ENCODE data around the gene DEFB123. TPM values are rescaled to one million over a fixed set of nuclear protein-coding genes. Genes with fewer than 3 reads are reported as not detected.

The DEFB123 gene
- polyA plus RNA-seq, 1 experiment: not detected

DNA sequence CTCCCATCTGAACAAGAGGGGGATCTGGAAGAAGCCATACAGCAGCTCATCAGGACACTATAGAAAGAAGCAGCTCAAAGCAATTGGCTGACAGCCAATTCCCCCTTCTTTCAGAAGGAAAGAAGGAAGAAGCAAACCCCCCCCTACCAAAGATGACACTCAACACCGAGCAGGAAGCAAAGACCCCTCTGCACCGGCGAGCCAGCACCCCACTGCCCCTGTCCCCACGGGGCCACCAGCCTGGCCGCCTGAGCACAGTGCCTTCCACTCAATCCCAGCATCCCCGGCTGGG lies 35.8 kb downstream of the DEFB123 start:
- no peaks in the 10 kb centered on the region; the same call in 1 of the 2 replicates for H3K9me3 ChIP-seq (ENCODE audit: control insufficient read depth, insufficient read depth, low read length)
- H3K4me3 ChIP-seq (ENCODE audit: low read depth, low read length): no peak overlapping the region
- ChIA-PET POLR2A (no interaction called here), CTCF (interaction anchor here (0.6 to 2.8 kb wide), 2 partner anchors 13 to 16 kb away, joined by 3 to 11 read pairs; no protein-coding TSS in a partner anchor)
- DNase-seq (ENCODE audit: low read depth, low spot score): no peak
- no peak overlapping the region for H3K27ac ChIP-seq (ENCODE audit: low read depth, low read length)
- H3K27me3 ChIP-seq (ENCODE audit: control insufficient read depth, insufficient read depth, low read length): peaks cover 31% of the 10 kb centered on the region
- TF ChIP-seq, protein P1, sequence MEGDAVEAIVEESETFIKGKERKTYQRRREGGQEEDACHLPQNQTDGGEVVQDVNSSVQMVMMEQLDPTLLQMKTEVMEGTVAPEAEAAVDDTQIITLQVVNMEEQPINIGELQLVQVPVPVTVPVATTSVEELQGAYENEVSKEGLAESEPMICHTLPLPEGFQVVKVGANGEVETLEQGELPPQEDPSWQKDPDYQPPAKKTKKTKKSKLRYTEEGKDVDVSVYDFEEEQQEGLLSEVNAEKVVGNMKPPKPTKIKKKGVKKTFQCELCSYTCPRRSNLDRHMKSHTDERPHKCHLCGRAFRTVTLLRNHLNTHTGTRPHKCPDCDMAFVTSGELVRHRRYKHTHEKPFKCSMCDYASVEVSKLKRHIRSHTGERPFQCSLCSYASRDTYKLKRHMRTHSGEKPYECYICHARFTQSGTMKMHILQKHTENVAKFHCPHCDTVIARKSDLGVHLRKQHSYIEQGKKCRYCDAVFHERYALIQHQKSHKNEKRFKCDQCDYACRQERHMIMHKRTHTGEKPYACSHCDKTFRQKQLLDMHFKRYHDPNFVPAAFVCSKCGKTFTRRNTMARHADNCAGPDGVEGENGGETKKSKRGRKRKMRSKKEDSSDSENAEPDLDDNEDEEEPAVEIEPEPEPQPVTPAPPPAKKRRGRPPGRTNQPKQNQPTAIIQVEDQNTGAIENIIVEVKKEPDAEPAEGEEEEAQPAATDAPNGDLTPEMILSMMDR (IDR thresholded peaks at IDR 0.05; ENCODE audit: low read depth, low read length): no peak

DNA sequence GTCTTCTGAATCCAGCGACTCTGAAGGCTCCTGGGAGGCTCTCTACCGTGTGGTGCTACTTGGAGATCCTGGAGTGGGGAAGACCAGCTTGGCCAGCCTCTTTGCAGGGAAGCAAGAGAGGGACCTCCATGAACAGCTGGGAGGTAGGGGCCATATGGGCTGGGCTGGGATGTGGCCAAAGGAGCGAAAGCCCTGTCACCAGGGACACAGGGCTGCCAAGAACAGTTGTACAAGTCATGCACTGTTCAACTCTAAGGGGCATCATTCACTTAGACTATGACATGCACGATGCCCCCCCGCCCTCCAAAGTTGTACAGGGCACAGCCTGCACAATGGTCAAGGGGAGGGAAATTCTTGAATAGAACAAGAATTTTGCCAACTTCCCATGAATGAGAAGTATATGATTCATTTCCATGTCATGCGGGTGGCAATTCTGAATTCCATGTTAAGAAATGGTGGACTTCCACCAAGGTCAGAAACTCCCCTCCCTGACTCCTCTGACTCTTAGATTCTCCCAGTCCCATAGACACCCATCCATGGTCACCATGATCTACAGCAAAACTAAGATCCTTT lies 36.3 kb downstream of the DEFB123 start:
- no peaks in the 10 kb centered on the region; the same call in 1 of the 2 replicates for H3K9me3 ChIP-seq (ENCODE audit: control insufficient read depth, insufficient read depth, low read length)
- TF ChIP-seq, protein P1 (IDR thresholded peaks at IDR 0.05; ENCODE audit: low read depth, low read length): no peak
- no peak for DNase-seq (ENCODE audit: low read depth, low spot score)
- H3K27me3 ChIP-seq (ENCODE audit: control insufficient read depth, insufficient read depth, low read length): peaks cover 31% of the 10 kb centered on the region
- ChIA-PET CTCF (interaction anchor here (2.8 kb wide), 1 partner anchor 16 kb away, joined by 11 read pairs; no protein-coding TSS in a partner anchor), POLR2A (no interaction called here)
- H3K27ac ChIP-seq (ENCODE audit: low read depth, low read length): no peak overlapping the region
- no peak overlapping the region for H3K4me3 ChIP-seq (ENCODE audit: low read depth, low read length)

DNA sequence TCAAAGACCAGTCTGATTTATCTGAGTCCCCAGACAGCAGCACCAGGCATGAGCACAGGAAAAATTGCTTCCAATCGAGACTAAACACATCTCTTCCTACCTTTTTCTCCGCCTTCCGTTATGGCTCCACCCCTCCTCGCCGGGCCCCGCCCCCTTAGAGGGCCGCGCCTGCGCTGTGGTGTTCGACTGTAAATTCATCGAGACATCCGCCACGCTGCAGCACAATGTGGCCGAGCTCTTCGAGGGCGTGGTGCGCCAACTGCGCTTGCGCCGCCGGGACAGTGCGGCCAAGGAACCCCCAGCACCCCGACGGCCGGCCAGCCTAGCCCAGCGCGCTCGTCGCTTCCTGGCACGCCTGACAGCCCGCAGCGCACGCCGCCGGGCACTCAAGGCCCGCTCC lies 43.6 kb downstream of the DEFB123 start:
- Histone ChIP-seq H3K4me3 (ENCODE audit: low read depth, low read length) (no peak overlapping the region), H3K27me3 (ENCODE audit: control insufficient read depth, insufficient read depth, low read length) (peaks cover 3% of the 10 kb centered on the region), H3K27ac (ENCODE audit: low read depth, low read length) (no peak overlapping the region), H3K9me3 (ENCODE audit: control insufficient read depth, insufficient read depth, low read length) (peaks cover 9% of the 10 kb centered on the region; the same call in 1 of the 2 replicates)
- CTCF ChIA-PET: interaction anchor here (2.3 kb wide), 1 partner anchor 19 kb away, joined by 16 read pairs; no protein-coding TSS in a partner anchor
- no peak for DNase-seq (ENCODE audit: low read depth, low spot score)
- POLR2A ChIA-PET: no interaction called here
- TF ChIP-seq, protein P1 (IDR thresholded peaks at IDR 0.05; ENCODE audit: low read depth, low read length): no peak

DNA sequence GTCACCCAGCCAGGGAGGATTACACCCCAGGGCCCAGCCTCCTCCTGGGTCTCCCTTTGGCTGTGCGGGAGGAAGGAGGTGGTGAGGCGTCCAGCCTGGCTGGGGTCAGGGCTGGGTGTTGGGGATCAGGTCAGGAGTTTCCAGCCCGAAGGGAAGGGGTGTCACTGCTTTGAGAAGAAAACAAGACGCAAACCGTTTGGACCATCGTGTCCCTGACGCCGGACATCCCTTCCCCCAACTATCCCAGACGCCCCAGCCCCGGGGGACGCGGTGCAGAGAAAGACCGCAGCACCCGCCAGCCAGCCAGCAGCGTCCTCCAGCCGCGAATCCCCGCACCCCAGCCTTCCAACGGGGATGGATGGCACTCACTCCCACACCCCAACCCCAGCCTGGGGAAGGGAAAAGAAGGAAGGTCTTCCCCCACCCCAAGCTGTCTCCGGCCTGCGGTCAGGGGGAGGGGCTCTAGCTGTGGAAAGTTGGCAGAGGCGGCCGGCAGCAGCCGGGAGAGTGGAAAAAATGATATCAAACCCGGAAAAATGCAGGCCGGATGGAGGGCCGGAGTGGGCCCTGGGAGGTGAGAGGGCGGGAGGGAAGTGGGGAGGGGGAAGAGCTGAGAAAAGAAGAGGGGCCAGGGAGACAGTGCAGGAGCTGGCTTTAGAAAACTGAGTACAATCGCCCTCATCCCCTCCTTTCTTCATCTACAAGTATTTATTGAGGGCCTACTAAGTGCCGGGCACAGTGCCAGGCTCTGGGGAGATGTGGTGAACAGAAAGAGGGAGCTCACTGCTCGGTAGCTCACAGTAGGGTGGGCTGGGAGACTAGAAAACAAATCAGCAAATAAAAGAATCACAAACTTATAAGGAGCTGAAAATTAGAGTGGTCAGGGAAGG lies 45.3 kb downstream of the DEFB123 start:
- Histone ChIP-seq H3K27ac (ENCODE audit: low read depth, low read length) (no peak overlapping the region), H3K27me3 (ENCODE audit: control insufficient read depth, insufficient read depth, low read length) (peaks cover 3% of the 10 kb centered on the region), H3K4me3 (ENCODE audit: low read depth, low read length) (peak overlapping the region; percentile 34), H3K9me3 (ENCODE audit: control insufficient read depth, insufficient read depth, low read length) (peaks cover 9% of the 10 kb centered on the region; the same call in 1 of the 2 replicates)
- CTCF ChIA-PET: interaction anchor here (1.0 to 9.4 kb wide), 3 partner anchors 17 to 26 kb away, joined by 7 to 90 read pairs (median 31); no protein-coding TSS in a partner anchor
- TF ChIP-seq, protein P1 (IDR thresholded peaks at IDR 0.05; ENCODE audit: low read depth, low read length): no peak
- POLR2A ChIA-PET: interaction anchor here (0.7 to 1.1 kb wide), 2 partner anchors 16 to 20 kb away, joined by 5 to 11 read pairs; no protein-coding TSS in a partner anchor
- no peak for DNase-seq (ENCODE audit: low read depth, low spot score)

All from AG04450 (cell line).